ENCODE data around the gene WNK1. TPM values are rescaled to one million over a fixed set of nuclear protein-coding genes. Genes with fewer than 3 reads are reported as not detected.
"Not testable (repeated sequence)": the region's sequence is repeated elsewhere in the genome, so short reads cannot be mapped to it uniquely, and the experiment has no call there.

Gene WNK1
- total RNA-seq, 1 donor from 2014 or later = 57.6 TPM

GRCh38 chr12:812950-813349 is 60.6 kb downstream of the WNK1 start:
- Histone ChIP-seq H3K36me3 (ENCODE audit: control insufficient read depth, insufficient read depth, low read length) (no peaks in the 10 kb centered on the region), H3K27me3 (ENCODE audit: control insufficient read depth, insufficient read depth, low read length) (no peaks in the 10 kb centered on the region), H3K4me3 (ENCODE audit: low read depth, low read length) (no peak overlapping the region)
- no peak for DNase-seq (ENCODE audit: low read depth)
- TF ChIP-seq, protein P1, sequence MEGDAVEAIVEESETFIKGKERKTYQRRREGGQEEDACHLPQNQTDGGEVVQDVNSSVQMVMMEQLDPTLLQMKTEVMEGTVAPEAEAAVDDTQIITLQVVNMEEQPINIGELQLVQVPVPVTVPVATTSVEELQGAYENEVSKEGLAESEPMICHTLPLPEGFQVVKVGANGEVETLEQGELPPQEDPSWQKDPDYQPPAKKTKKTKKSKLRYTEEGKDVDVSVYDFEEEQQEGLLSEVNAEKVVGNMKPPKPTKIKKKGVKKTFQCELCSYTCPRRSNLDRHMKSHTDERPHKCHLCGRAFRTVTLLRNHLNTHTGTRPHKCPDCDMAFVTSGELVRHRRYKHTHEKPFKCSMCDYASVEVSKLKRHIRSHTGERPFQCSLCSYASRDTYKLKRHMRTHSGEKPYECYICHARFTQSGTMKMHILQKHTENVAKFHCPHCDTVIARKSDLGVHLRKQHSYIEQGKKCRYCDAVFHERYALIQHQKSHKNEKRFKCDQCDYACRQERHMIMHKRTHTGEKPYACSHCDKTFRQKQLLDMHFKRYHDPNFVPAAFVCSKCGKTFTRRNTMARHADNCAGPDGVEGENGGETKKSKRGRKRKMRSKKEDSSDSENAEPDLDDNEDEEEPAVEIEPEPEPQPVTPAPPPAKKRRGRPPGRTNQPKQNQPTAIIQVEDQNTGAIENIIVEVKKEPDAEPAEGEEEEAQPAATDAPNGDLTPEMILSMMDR (IDR thresholded peaks at IDR 0.05; ENCODE audit: insufficient read depth, low read length, poor library complexity, severe bottlenecking) = no peak

- H3K36me3 ChIP-seq (ENCODE audit: control insufficient read depth, insufficient read depth, low read length); H3K27me3 ChIP-seq (ENCODE audit: control insufficient read depth, insufficient read depth, low read length); DNase-seq (ENCODE audit: low read depth); H3K4me3 ChIP-seq (ENCODE audit: low read depth, low read length): not testable (repeated sequence)
Observed at GRCh38 chr12:817456-817855, 65.1 kb downstream of the WNK1 start.

DNA sequence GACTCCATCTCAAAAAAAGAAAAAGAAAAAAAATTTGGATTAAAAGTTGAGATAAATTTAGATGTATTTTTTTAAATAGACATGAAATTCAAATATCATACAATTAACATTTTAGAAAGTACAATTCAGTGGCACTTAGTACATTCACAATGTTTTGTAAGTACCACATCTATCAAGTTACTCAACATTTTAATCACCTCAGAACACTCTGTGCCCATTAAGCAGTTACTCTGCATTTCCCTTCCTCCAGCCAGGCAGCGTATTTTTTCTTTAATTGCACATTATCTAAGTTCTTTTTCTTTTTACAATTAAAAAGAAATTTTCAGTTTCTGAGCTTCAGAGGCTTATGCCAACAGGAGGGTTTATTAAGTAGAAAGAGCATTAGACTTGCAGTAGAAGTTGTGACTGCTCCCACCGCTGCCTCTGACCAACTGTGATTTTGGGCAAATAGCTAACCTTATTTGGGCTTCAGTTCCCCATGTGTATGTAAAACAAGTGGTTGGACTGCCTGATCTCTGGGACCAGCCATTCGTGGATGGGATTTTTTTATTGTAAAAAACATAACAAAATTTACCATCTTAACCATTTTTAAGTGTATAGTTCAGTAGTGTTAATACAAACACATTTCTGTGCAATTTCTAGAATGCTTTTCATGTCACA is 65.7 kb downstream of the WNK1 start:
- Histone ChIP-seq H3K36me3 (ENCODE audit: control insufficient read depth, insufficient read depth, low read length) (no peaks in the 10 kb centered on the region), H3K4me3 (ENCODE audit: low read depth, low read length) (no peak overlapping the region), H3K27me3 (ENCODE audit: control insufficient read depth, insufficient read depth, low read length) (no peaks in the 10 kb centered on the region)
- DNase-seq (ENCODE audit: low read depth) = no peak
- TF ChIP-seq, protein P1 (IDR thresholded peaks at IDR 0.05; ENCODE audit: insufficient read depth, low read length, poor library complexity, severe bottlenecking) = no peak

DNA sequence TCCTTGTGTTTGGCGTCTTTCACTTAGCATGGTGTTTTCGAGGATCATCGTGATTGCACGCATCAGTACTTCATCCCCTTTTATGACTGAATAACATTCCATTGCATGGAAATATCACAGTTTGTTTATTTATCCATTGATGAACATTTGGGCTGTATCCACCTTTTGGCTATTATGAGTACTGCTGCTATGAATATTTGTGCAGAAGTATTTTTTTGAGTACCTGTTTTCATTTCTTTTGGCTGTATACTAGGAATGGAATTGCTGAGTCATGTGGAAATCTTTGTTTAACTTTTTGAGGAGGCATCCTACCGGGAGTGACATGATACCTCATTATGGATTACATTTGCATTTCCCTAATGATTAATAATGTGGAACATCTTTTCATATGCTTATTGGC is 66.4 kb downstream of the WNK1 start:
- no peak for DNase-seq (ENCODE audit: low read depth)
- TF ChIP-seq, protein P1 (IDR thresholded peaks at IDR 0.05; ENCODE audit: insufficient read depth, low read length, poor library complexity, severe bottlenecking) = no peak
- Histone ChIP-seq H3K4me3 (ENCODE audit: low read depth, low read length) (no peak overlapping the region), H3K36me3 (ENCODE audit: control insufficient read depth, insufficient read depth, low read length) (no peaks in the 10 kb centered on the region), H3K27me3 (ENCODE audit: control insufficient read depth, insufficient read depth, low read length) (no peaks in the 10 kb centered on the region)

DNA sequence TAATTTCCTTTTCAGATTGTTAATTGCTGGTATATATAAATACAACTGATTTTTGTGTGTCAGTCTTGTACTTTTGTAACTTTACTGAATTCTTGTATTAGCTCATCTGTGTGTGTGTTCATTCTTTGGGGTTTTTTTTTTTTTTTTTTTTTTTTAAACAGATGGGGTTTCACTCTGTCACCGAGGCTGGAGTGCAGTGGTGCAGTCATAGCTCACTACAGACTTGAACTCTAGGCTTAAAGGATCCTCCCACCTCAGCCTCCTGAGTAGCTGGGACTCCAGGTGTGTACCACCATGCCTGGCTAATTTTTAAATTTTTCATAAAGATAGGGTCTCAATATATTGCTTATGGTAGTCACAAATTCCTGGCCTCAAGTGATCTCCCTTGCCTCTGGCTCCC is 68.0 kb downstream of the WNK1 start:
- no peak for DNase-seq (ENCODE audit: low read depth)
- Histone ChIP-seq H3K36me3 (ENCODE audit: control insufficient read depth, insufficient read depth, low read length) (no peaks in the 10 kb centered on the region), H3K4me3 (ENCODE audit: low read depth, low read length) (no peak overlapping the region), H3K27me3 (ENCODE audit: control insufficient read depth, insufficient read depth, low read length) (no peaks in the 10 kb centered on the region)
- TF ChIP-seq, protein P1 (IDR thresholded peaks at IDR 0.05; ENCODE audit: insufficient read depth, low read length, poor library complexity, severe bottlenecking) = no peak

- Histone ChIP-seq H3K36me3 (ENCODE audit: control insufficient read depth, insufficient read depth, low read length) (no peaks in the 10 kb centered on the region), H3K4me3 (ENCODE audit: low read depth, low read length) (no peak overlapping the region), H3K27me3 (ENCODE audit: control insufficient read depth, insufficient read depth, low read length) (no peaks in the 10 kb centered on the region)
- DNase-seq (ENCODE audit: low read depth) = no peak
- TF ChIP-seq, protein P1 (IDR thresholded peaks at IDR 0.05; ENCODE audit: insufficient read depth, low read length, poor library complexity, severe bottlenecking) = no peak
Observed at GRCh38 chr12:823028-823698, 70.8 kb downstream of the WNK1 start.

Data from kidney epithelial cell (primary cell).